NCI-H1694 (cell line): ENCODE results near the gene ZCRB1.
A peak's percentile ranks its signal among the peaks of the same experiment; 100 is the strongest.
"Not testable (repeated sequence)": the region's sequence is repeated elsewhere in the genome, so short reads cannot be mapped to it uniquely, and the experiment has no call there.

Experiments
- DNase-seq: peaks from one replicate; lab custom pipeline; 2025; lab: John Stamatoyannopoulos, UW

Gene ZCRB1

GRCh38 chr12:42325653-42326474, at the start of gene ZCRB1, which contains the start of gene PPHLN1:
Gene ZCRB1 (minus strand): TSS chr12:42326094. CDS start chr12:42324102, 1,992 bp downstream.
Gene PPHLN1 (plus strand): TSS chr12:42326167. CDS start chr12:42335903, 9,736 bp downstream.
- DNase-seq = peak; percentile 67

GRCh38 chr12:42373669-42374068, 47.8 kb upstream of the ZCRB1 start:
- DNase-seq = no peak

- DNase-seq = peak; percentile 30
Measured at GRCh38 chr12:42372154-42372791, 46.4 kb upstream of the ZCRB1 start.

- DNase-seq = no peak
Measured at GRCh38 chr12:42370013-42370412, 44.1 kb upstream of the ZCRB1 start.

- DNase-seq = no peak
Measured at GRCh38 chr12:42365486-42365885, 39.6 kb upstream of the ZCRB1 start.

GRCh38 chr12:42364692-42365091, 38.8 kb upstream of the ZCRB1 start:
- DNase-seq = no peak

GRCh38 chr12:42362647-42363260, 36.9 kb upstream of the ZCRB1 start:
- DNase-seq = no peak

- DNase-seq = no peak
Measured at GRCh38 chr12:42361909-42362646, 36.2 kb upstream of the ZCRB1 start.

- no peak for DNase-seq
Measured at GRCh38 chr12:42360747-42361403, 35.0 kb upstream of the ZCRB1 start.

- DNase-seq = no peak
Measured at GRCh38 chr12:42356344-42356743, 30.4 kb upstream of the ZCRB1 start.

- DNase-seq = not testable (repeated sequence)
Measured at GRCh38 chr12:42350021-42350407, 24.1 kb upstream of the ZCRB1 start.

GRCh38 chr12:42349119-42350020, 23.5 kb upstream of the ZCRB1 start:
- not testable (repeated sequence) for DNase-seq

- no peak for DNase-seq
Measured at GRCh38 chr12:42346403-42347002, 20.6 kb upstream of the ZCRB1 start.

GRCh38 chr12:42343721-42344120, 17.8 kb upstream of the ZCRB1 start:
- no peak for DNase-seq

- no peak for DNase-seq
Measured at GRCh38 chr12:42342028-42342427, 16.1 kb upstream of the ZCRB1 start.

GRCh38 chr12:42338280-42338679, 12.4 kb upstream of the ZCRB1 start:
- no peak for DNase-seq

GRCh38 chr12:42336286-42336685, 10.4 kb upstream of the ZCRB1 start:
- DNase-seq = no peak

GRCh38 chr12:42332301-42333285, 6.7 kb upstream of the ZCRB1 start:
- peak; percentile 33 for DNase-seq

GRCh38 chr12:42330097-42330496, 4.2 kb upstream of the ZCRB1 start:
- not testable (repeated sequence) for DNase-seq
